Body of pancreas (tissue), 4 donors: Measurements from ENCODE around the gene ADK.

Experiments used
- POLR2A ChIP-seq, 3 donors: fragments of 450-650 bp; IDR thresholded peaks; one replicate each; pipeline ENCODE4 v1.6.1; 2016; ENCODE audit warnings: antibody characterized with exemption in 3 of 3, mild to moderate bottlenecking in 2 of 3
- TF ChIP-seq, protein P1 (sequence below), 7 experiments: fragments of 450-650 bp in 4 of 7; fragments of 200-600 bp in 3 of 7; sonication (generic) in 3 of 7; IDR thresholded peaks; one replicate each; pipeline ENCODE4 v1.5.1; 2016 to 2019; ENCODE audit warnings: antibody characterized with exemption in 7 of 7

DNA sequence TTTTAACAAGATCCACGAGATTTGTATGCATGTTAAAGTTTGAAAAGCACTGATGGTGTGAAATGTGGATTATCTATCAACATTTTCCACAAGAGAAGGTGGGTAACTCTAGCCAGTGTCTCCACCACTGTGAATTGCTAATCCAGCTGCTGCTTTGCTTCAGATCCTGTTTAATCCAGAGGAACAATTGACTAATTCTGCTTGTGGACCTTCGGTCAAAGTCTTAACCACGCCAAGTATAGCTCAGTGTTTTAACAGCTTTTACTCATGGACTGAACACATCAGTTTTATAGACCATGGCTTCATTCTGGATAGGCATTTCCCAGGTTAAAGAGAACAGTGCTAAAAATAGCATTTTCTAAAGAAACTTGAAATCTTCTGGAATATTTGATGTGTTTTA is 23.5 kb downstream of the ADK start:
- TF ChIP-seq, protein P1, sequence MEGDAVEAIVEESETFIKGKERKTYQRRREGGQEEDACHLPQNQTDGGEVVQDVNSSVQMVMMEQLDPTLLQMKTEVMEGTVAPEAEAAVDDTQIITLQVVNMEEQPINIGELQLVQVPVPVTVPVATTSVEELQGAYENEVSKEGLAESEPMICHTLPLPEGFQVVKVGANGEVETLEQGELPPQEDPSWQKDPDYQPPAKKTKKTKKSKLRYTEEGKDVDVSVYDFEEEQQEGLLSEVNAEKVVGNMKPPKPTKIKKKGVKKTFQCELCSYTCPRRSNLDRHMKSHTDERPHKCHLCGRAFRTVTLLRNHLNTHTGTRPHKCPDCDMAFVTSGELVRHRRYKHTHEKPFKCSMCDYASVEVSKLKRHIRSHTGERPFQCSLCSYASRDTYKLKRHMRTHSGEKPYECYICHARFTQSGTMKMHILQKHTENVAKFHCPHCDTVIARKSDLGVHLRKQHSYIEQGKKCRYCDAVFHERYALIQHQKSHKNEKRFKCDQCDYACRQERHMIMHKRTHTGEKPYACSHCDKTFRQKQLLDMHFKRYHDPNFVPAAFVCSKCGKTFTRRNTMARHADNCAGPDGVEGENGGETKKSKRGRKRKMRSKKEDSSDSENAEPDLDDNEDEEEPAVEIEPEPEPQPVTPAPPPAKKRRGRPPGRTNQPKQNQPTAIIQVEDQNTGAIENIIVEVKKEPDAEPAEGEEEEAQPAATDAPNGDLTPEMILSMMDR (IDR thresholded peaks at IDR 0.05), result no peak
- no peak for TF ChIP-seq POLR2A (IDR thresholded peaks at IDR 0.05)
